Heart left ventricle (tissue), 16 donors: ENCODE data around the gene SYNPO2L. TPM values are rescaled to one million over a fixed set of nuclear protein-coding genes. Genes with fewer than 3 reads are reported as not detected.

Source experiments
- ATAC-seq, 4 donors: fragments of 200-7000 bp; cut with Tn5 transposase; one replicate each; pipeline ENCODE4 v1.9.1; 2020 to 2022; ENCODE audit warnings: moderate library complexity in 4 of 4, mild to moderate bottlenecking in 3 of 4, moderate number of reproducible peaks in 1 of 4
- DNase-seq, 5 donors: peaks; one replicate each; pipeline ENCODE4 v3.0.0-alpha.2; 2020
- H3K27ac ChIP-seq, 12 donors: fragments of 200-600 bp; sonication (generic) in 4 of 12; one replicate each; pipeline versions ENCODE4 v1.5.0 to v1.8.0; 2016 to 2022; ENCODE audit warnings: mild to moderate bottlenecking in 2 of 12
- H3K27me3 ChIP-seq, 9 donors: fragments of 200-600 bp; sonication (generic) in 2 of 9; one replicate each; pipeline versions ENCODE4 v1.5.1 to v1.8.0; 2016 to 2022; ENCODE audit warnings: mild to moderate bottlenecking in 3 of 9
- H3K36me3 ChIP-seq, 9 donors: fragments of 200-600 bp; sonication (generic) in 2 of 9; one replicate each; pipeline versions ENCODE4 v1.5.0 to v1.8.0; 2018 to 2022; ENCODE audit warnings: mild to moderate bottlenecking in 2 of 9
- H3K4me1 ChIP-seq, 12 donors: fragments of 200-600 bp; sonication (generic) in 4 of 12; one replicate each; pipeline versions ENCODE4 v1.5.0 to v1.8.0; 2016 to 2022; ENCODE audit warnings: mild to moderate bottlenecking in 3 of 12
- H3K4me3 ChIP-seq, 12 donors: fragments of 200-600 bp; sonication (generic) in 4 of 12; one replicate each; pipeline versions ENCODE4 v1.5.0 to v1.8.0; 2017 to 2022; ENCODE audit warnings: mild to moderate bottlenecking in 9 of 12, moderate library complexity in 4 of 12
- H3K9me3 ChIP-seq, 12 donors: fragments of 200-600 bp; sonication (generic) in 4 of 12; one replicate each; pipeline versions ENCODE4 v1.5.0 to v1.8.0; 2016 to 2022; ENCODE audit warnings: mild to moderate bottlenecking in 1 of 12
- POLR2A ChIP-seq, 2 donors: fragments of 450-650 bp; IDR thresholded peaks; one replicate each; pipeline ENCODE4 v1.6.1; 2017; ENCODE audit warnings: antibody characterized with exemption in 2 of 2, mild to moderate bottlenecking in 2 of 2, moderate library complexity in 2 of 2
- WGBS, 4 donors: extraction: QIAGEN DNeasy Blood & Tissue Kit in 2 of 4; methylation state at CpG; one replicate each; pipeline versions ENCODE4 v1.1.5 to v1.1.7; 2013 to 2018; 5-methylcytosine and 5-hydroxymethylcytosine counted together
- intact Hi-C, 10 donors: fragments of 100-400 bp; cut with DNase I; formaldehyde crosslinking; loops; one replicate each; pipeline versions ENCODE4 v1.11.1 to v1.14.2; 2022
- polyA plus RNA-seq, 2 donors: library from polyadenylated mRNA; stranded (reverse); fragments of 200-250 nt; gene quantifications; one replicate each; pipeline ENCODE4 v1.2.3, GENCODE V29; 2013
- total RNA-seq, 9 donors: library from RNA; depleted of rRNA in 2 of 9; stranded (reverse); fragments of >200 nt in 2 of 9; fragmentation: NEBNext Ultra II Directional in 3 of 9; extraction: Animal tissue kit (Norgen Biotek cat#: 25700) in 3 of 9; gene quantifications; one replicate each; pipeline versions ENCODE4 v1.1.0 to v1.2.4, GENCODE V29; 2016 to 2023
- TF ChIP-seq, protein P1 (sequence below), 12 donors: fragments of 200-600 bp; sonication (generic) in 4 of 12; IDR thresholded peaks; one replicate each; pipeline versions ENCODE4 v1.5.0 to v1.8.0; 2018 to 2022; ENCODE audit warnings: antibody characterized with exemption in 12 of 12, mild to moderate bottlenecking in 5 of 12
- donor health status: ischemic (EF 13 %, LVEDD 7.1; RV severe dilation, severe dysfunction).
- donor health status: healthy with polysubstance abuse.
- donor health status: DM: no; HTN: yes; CAD: no.
- donor health status: DM: no; HTN: no; CAD: no.
- donor health status: ischemic (EF 25% LVEDD 6.9; RV normal size, moderate dysfunction).
- donor health status: ischemic (EF 25% LVEDD 5.7; RV mildly dilated, moderate dysfunction).
- donor health status: healthy.
- donor health status: DM: yes; HTN: yes; CAD: no.
- donor health status: ischemic (EF 35%, LVEDD 5.7; RV mildly dilated, moderate dysfunction).
- donor health status: nonischemic (EF 11% LVEDD 7.7; RV severe dilation, severe dysfunction).
- donor health status: DM: yes; HTN: yes; CAD: no.
- donor health status: PGD.
- donor health status: ischemic (EF 29% LVEDD 5.4; RV normal size, mild dysfunction).
- donor health status: nonischemic (EF 23%, LVEDD 6.1; RV moderate dilation, normal function).

SYNPO2L gene
- total and polyA plus RNA-seq, 11 donors = 77.8 to 649 (median 246) TPM

DNA sequence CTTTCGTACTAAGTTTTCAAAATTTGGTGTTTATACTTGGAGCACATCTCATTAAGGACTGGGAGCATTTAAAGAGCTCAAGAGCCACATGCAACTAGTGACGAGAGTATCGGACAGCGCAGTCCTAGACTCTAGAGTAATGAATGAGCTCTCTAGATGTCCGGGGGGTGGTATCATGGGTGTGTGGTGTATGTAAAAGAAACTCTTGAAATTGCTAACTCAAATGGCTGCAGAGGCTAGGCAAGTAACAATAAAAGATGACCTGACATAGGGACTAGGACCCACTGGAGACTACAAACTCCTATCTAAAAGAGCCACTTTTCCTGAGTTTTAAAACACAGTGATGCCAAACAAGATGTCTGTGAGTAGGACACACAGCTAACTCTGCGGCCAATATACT lies 28.5 kb downstream of the SYNPO2L start:
- no peaks in the 10 kb centered on the region for H3K27me3 ChIP-seq
- intact Hi-C loops = loop anchor here in 8 of 10 donors (5.0 to 10.0 kb wide), 6 partner anchors 35 to 100 kb away; partner anchors contain the start of gene USP54 (in 2 of the 8)
- H3K9me3 ChIP-seq = no peaks in the 10 kb centered on the region
- H3K4me3 ChIP-seq = no peak overlapping the region
- DNase-seq (no peak), ATAC-seq (no peak)
- TF ChIP-seq, protein P1, sequence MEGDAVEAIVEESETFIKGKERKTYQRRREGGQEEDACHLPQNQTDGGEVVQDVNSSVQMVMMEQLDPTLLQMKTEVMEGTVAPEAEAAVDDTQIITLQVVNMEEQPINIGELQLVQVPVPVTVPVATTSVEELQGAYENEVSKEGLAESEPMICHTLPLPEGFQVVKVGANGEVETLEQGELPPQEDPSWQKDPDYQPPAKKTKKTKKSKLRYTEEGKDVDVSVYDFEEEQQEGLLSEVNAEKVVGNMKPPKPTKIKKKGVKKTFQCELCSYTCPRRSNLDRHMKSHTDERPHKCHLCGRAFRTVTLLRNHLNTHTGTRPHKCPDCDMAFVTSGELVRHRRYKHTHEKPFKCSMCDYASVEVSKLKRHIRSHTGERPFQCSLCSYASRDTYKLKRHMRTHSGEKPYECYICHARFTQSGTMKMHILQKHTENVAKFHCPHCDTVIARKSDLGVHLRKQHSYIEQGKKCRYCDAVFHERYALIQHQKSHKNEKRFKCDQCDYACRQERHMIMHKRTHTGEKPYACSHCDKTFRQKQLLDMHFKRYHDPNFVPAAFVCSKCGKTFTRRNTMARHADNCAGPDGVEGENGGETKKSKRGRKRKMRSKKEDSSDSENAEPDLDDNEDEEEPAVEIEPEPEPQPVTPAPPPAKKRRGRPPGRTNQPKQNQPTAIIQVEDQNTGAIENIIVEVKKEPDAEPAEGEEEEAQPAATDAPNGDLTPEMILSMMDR (IDR thresholded peaks at IDR 0.05) = no peak
- TF ChIP-seq POLR2A (IDR thresholded peaks at IDR 0.05) = no peak
- peaks cover 0 to 18% (median 9%) of the 10 kb centered on the region in 12 donors for H3K4me1 ChIP-seq
- no peaks in the 10 kb centered on the region for H3K36me3 ChIP-seq
- no peak overlapping the region for H3K27ac ChIP-seq
- whole genome bisulfite sequencing, 4 donors = 96 to 98% (median 97%) methylated on average over 6 of the region's 6 CpGs

DNA sequence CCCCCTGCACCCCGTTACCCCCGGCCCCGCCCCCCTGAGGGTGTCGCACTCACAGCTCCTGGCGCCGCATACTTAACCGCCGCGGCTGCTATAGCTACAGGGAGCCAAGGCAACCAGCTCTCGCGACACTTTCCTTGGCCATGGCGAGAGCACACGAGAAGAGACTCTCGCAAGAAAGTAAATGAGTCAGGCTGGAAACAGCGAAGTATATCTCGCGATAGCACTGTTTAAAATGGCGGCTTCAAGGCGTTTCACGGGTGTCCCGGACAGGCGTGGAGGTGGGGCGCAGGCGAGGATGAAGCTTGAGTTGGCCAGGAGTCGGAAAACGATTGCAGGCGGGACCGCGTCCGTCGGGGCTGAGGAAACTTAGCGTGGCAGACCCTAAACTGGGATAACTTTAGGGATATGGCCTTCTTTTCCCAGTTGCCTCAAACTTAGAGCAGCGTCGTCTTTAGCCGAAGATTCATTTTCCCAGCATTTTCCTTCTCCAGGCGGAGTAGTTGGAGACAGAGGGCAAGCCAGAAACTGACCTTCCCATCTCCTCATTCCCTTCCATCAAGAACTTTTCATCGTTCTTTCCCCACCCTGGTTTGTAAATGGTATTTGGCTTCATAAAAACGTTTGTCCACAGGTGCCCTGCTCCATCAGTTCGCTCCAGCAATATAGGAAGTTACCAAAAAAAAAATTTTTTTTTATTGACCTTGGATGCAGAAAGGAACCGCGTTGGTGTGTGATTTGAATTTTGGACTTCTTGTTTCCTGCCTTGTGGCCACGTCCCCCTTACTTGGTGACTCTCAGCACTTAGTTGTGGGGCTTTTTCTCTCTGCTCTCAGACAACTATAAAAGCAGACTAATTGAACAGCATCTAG lies 29.7 kb downstream of the SYNPO2L start:
- ATAC-seq = peak; percentile 96 to 99 (median 98)
- H3K4me1 ChIP-seq = peaks cover 0 to 18% (median 9%) of the 10 kb centered on the region in 12 donors
- peak overlapping the region; percentile 62 to 99 (median 84) for H3K4me3 ChIP-seq
- peak overlapping the region; percentile 41 to 89 (median 82) for H3K27ac ChIP-seq
- intact Hi-C loops = loop anchor here in 8 of 10 donors (5.0 to 10.0 kb wide), 6 partner anchors 34 to 99 kb away; partner anchors contain the start of gene USP54 (in 2 of the 8)
- TF ChIP-seq POLR2A (IDR thresholded peaks at IDR 0.05) = peak in 1 of 2 donors; percentile 51
- TF ChIP-seq, protein P1 (IDR thresholded peaks at IDR 0.05) = no peak
- H3K36me3 ChIP-seq = no peaks in the 10 kb centered on the region
- no peaks in the 10 kb centered on the region for H3K9me3 ChIP-seq
- WGBS, 4 donors = 2 to 5% (median 3%) methylated on average over 36 to 42 of the region's 42 CpGs
- no peaks in the 10 kb centered on the region for H3K27me3 ChIP-seq
- peak; percentile 92 to 95 (median 93) for DNase-seq

DNA sequence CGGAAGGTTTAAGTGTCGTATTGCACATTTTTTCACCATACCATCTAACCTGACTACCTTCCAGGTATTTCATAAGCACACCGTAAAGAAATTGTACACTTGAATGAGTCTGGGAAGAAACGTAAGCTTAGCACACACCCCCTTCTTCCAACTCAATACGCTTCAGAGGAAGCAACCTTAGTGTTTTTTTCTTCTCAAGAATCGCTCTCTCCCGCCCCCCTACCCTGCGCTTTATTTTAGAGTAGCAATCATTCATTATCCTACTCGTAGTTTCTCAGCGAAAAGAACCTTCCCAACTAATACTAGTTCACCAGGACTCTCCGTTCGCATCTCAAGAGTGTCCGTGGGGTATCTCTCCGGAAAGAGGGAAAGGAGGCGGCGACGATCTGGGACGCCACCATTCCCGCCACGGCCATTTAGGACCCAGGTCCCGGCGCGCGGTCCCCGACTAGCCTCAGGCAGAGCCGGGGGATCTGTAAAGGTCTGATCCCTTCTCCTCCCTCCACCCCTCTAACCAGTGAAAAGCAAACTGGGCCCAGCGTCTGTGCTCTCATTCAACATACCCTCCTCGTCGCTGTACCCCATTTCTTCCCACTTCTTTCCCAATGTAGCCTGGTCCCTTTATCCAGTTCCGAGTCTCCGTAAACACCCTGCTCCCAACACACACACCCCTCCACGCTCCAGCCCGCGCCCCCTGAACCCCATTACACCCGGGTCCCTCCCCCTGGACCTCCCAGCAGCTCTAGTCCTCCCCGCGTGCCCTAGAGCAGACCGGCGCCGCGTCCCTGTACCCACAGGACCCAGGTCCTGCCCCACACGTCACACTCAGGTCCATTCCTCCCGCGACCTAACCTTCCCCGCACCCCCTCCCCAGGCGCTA lies 30.6 kb downstream of the SYNPO2L start:
- Histone ChIP-seq H3K27ac (peak overlapping the region; percentile 41 to 86 (median 76)), H3K4me1 (peaks cover 0 to 18% (median 9%) of the 10 kb centered on the region in 12 donors), H3K36me3 (no peaks in the 10 kb centered on the region), H3K4me3 (peak overlapping the region; percentile 62 to 99 (median 84)), H3K27me3 (no peaks in the 10 kb centered on the region), H3K9me3 (no peaks in the 10 kb centered on the region)
- intact Hi-C loops = loop anchor here in 8 of 10 donors (5.0 to 10.0 kb wide), 6 partner anchors 33 to 98 kb away; partner anchors contain the start of gene USP54 (in 2 of the 8)
- peak; percentile 37 to 82 (median 78) for ATAC-seq
- TF ChIP-seq, protein P1 (IDR thresholded peaks at IDR 0.05) = no peak
- TF ChIP-seq POLR2A (IDR thresholded peaks at IDR 0.05) = no peak
- WGBS, 4 donors = 1% methylated on average over 46 of the region's 46 CpGs
- DNase-seq = peak in 2 of 5 donors; percentile 25 to 66
